Erythroblast (primary cell): ENCODE results near the gene GABBR1.

Experiments
- GATA1 ChIP-seq: IDR thresholded peaks from 2 replicates; pipeline ENCODE4 v1.6.1; 2011; ENCODE audit warnings: low read depth, mild to moderate bottlenecking, control low read depth, low read length, moderate library complexity
- POLR2A ChIP-seq: IDR thresholded peaks from 2 replicates; pipeline ENCODE4 v1.6.1; 2011; ENCODE audit warnings: mild to moderate bottlenecking, low read length

GRCh38 chr6:29558439-29559079, 74.4 kb downstream of the GABBR1 start:
- TF ChIP-seq POLR2A (no peak), GATA1 (no peak)
